ENCODE data around the gene YY1. TPM values are rescaled to one million over a fixed set of nuclear protein-coding genes. Genes with fewer than 3 reads are reported as not detected.

Gene YY1
- total and polyA plus RNA-seq, 4 experiments from 2014 or later = 8.9 to 90.3 (median 54.5) TPM

DNA sequence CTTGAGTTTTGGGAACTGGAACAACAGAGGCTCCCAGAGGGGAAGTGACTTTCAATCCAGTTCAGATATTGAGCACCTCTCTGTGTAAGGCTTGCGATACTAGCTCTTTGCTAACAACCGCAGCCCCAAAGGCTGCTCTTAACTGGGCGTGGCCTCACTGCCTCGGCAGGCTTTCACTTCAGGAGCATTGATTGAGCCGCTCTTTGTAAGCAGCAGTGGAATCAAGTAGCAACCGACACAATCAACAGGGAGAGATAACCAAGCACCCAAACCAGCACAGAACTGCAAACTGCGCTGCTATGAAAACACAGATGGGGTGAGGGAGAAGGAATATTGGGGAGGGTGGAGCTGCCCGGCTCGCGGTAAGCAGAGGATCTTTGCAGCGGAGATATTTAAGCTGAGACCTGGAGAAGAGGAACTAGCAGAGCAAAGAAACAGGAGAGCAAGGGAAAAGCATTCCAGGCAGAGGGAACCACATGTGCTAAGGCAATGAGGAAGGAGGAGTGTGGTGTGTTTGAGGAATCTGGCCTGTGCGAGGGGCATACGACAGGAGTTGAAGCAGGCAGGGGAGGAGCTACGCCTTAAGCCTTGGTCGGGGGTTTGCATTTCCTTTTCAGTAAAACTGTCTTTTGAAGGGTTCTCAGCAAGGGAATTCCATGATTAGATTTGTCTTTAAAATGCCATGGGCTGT is 17.3 kb upstream of the YY1 start:
- no peaks in the 10 kb centered on the region for H3K27me3 ChIP-seq (ENCODE audit: insufficient read depth, low read length)
- no peaks in the 10 kb centered on the region for H3K9me3 Mint-ChIP-seq
- intact Hi-C loops (cut with micrococcal nuclease) = loop anchor here (1.0 kb wide), 2 partner anchors 16 to 28 kb away; no protein-coding TSS in a partner anchor
- H3K9me3 ChIP-seq (ENCODE audit: control insufficient read depth in 1 of 2, low read length in 2 of 2) = no peaks in the 10 kb centered on the region
- ChIA-PET CTCF (ENCODE audit: partially characterized antibody) (interaction anchor here (0.8 to 7.4 kb wide), 10 partner anchors 9 to 239 kb away, joined by 3 to 94 read pairs (median 6); partner anchors contain the start of gene YY1), POLR2A (ENCODE audit: partially characterized antibody) (interaction anchor here (0.6 to 12.2 kb wide), 18 partner anchors 8 to 325 kb away, joined by 3 to 306 read pairs (median 6); partner anchors contain the start of genes EVL and YY1)
- DNase-seq = peak; percentile 67 to 81 (median 76)
- H3K27ac Mint-ChIP-seq = no peak overlapping the region
- H3K27ac ChIP-seq (ENCODE audit: low read depth, low read length) = peak overlapping the region; percentile 76
- H3K4me3 ChIP-seq (ENCODE audit: low read length in 2 of 2) = peak overlapping the region; percentile 82 to 92
- no peaks in the 10 kb centered on the region for H3K36me3 Mint-ChIP-seq
- peaks cover 7 to 29% (median 18%) of the 10 kb centered on the region in 4 donors for H3K4me1 Mint-ChIP-seq
- peaks cover 43% of the 10 kb centered on the region for H3K4me1 ChIP-seq (ENCODE audit: insufficient read depth, low read length)
- no peaks in the 10 kb centered on the region for H3K36me3 ChIP-seq (ENCODE audit: insufficient read depth, low read length)
- no peaks in the 10 kb centered on the region for H3K27me3 Mint-ChIP-seq
- no peak overlapping the region for H3K4me3 Mint-ChIP-seq

DNA sequence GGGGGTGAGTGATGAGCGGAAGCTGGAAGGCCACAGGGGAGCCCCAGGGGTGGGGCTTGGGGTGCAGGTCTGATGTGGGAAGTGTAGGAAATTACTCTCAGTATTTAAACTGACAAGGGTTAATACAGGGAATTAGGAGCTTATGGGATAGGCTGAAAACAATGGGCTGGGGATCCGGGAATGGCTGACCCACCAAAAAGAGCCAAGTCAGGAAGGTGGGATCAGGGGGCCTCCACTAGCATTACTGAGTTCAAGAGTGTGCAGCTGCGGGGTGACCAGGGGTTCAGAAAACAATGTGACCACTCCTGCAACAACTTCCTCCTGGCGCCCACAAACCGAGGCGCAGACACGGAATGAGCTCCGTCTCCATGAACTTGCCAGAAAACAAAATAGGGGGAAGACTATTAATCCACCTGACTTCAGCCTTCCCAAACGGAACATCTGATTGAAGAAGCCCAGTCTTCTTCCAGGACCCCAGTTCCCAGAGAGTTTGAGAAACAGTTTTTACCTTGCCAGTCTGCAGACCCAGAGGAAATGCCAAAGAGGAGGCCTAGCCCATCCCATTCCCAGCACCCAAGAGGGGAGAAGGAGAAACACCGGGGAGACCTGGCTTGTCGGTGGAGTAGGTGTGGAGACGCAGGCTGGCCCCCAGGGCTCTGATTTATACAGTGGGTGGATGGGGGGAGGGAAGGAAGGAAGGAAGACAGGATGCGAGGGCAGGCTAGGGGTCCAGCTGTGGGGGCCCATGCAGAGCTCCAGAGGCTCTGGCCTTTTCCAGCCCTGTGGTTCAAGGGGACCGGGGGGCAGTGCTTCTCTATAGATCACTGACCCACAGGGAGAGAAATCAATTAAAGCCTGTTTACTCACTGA is 16.5 kb upstream of the YY1 start:
- Mint-ChIP-seq H3K36me3 (no peaks in the 10 kb centered on the region), H3K4me1 (peaks cover 7 to 28% (median 17%) of the 10 kb centered on the region in 4 donors), H3K4me3 (no peak overlapping the region), H3K9me3 (no peaks in the 10 kb centered on the region), H3K27ac (no peak overlapping the region), H3K27me3 (no peaks in the 10 kb centered on the region)
- Histone ChIP-seq H3K36me3 (ENCODE audit: insufficient read depth, low read length) (no peaks in the 10 kb centered on the region), H3K9me3 (ENCODE audit: control insufficient read depth in 1 of 2, low read length in 2 of 2) (no peaks in the 10 kb centered on the region), H3K4me1 (ENCODE audit: insufficient read depth, low read length) (peaks cover 43% of the 10 kb centered on the region), H3K27ac (ENCODE audit: low read depth, low read length) (peak overlapping the region; percentile 76), H3K27me3 (ENCODE audit: insufficient read depth, low read length) (no peaks in the 10 kb centered on the region), H3K4me3 (ENCODE audit: low read length in 2 of 2) (peak overlapping the region; percentile 82 to 92)
- no peak for DNase-seq
- intact Hi-C loops (cut with micrococcal nuclease) = no loop called here
- ChIA-PET POLR2A (ENCODE audit: partially characterized antibody) (interaction anchor here (0.6 to 12.2 kb wide), 20 partner anchors 7 to 324 kb away, joined by 3 to 306 read pairs (median 6); partner anchors contain the start of genes EVL and YY1), CTCF (ENCODE audit: partially characterized antibody) (interaction anchor here (0.9 to 7.4 kb wide), 11 partner anchors 7 to 239 kb away, joined by 3 to 94 read pairs (median 7); partner anchors contain the start of gene YY1)

DNA sequence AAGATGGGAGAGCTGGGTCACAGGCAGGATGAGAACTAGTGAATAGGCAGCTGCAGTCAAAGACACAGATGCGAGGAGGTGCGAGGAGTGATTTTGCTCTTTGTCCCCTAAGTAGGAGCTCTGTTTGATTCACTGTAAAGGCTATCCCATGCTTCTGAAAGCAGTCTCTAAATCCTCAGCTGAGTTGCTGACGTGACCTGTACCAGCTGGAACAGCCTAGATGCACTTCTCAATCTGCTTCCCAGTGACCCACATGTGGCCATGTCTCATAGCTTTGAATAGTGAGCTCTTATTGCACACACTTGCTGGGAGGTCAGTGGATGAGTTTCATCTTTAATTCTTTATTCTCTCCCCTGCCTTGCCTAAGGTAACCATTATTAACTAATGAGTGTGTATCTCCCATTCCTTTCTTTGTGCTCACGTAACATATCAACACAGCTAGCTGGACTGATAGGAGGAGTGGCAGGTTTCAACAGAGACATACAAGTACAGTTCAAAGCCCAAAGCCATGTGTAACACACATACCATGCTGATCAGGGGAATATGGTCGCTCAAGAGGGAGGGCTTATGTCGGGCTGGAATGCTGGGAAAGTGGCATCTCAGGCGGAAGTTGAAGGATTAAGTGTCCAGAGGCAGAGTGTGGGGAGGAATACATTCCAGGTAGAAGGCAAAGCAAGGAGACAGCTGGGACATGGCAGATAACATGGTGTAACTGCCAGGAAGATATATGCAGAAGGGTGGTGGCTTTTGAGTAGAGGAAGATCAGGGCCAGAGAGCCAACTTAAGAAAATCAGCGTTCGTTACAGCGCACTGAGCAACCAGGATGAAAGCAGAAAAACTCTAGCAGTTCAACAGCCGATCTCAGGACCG is 15.4 kb upstream of the YY1 start:
- H3K27me3 ChIP-seq (ENCODE audit: insufficient read depth, low read length) = no peaks in the 10 kb centered on the region
- DNase-seq = no peak
- no peaks in the 10 kb centered on the region for H3K9me3 ChIP-seq (ENCODE audit: control insufficient read depth in 1 of 2, low read length in 2 of 2)
- H3K4me3 Mint-ChIP-seq = peak overlapping the region in 1 of 8 donors; percentile 78
- intact Hi-C loops (cut with micrococcal nuclease) = loop anchor here (1.0 kb wide), 1 partner anchor 9 kb away; no protein-coding TSS in a partner anchor
- peaks cover 7 to 25% (median 15%) of the 10 kb centered on the region in 4 donors for H3K4me1 Mint-ChIP-seq
- ChIA-PET CTCF (ENCODE audit: partially characterized antibody) (interaction anchor here (1.0 to 7.4 kb wide), 7 partner anchors 8 to 167 kb away, joined by 3 to 94 read pairs (median 26); partner anchors contain the start of gene YY1), POLR2A (ENCODE audit: partially characterized antibody) (interaction anchor here (0.7 to 12.2 kb wide), 10 partner anchors 11 to 158 kb away, joined by 3 to 306 read pairs (median 10); partner anchors contain the start of genes EVL and YY1)
- no peaks in the 10 kb centered on the region for H3K36me3 ChIP-seq (ENCODE audit: insufficient read depth, low read length)
- H3K27ac Mint-ChIP-seq = no peak overlapping the region
- H3K4me1 ChIP-seq (ENCODE audit: insufficient read depth, low read length) = peaks cover 43% of the 10 kb centered on the region
- H3K27me3 Mint-ChIP-seq = no peaks in the 10 kb centered on the region
- H3K9me3 Mint-ChIP-seq = no peaks in the 10 kb centered on the region
- H3K36me3 Mint-ChIP-seq = no peaks in the 10 kb centered on the region
- H3K4me3 ChIP-seq (ENCODE audit: low read length in 2 of 2) = peak overlapping the region; percentile 18 to 64
- H3K27ac ChIP-seq (ENCODE audit: low read depth, low read length) = peak overlapping the region; percentile 76

DNA sequence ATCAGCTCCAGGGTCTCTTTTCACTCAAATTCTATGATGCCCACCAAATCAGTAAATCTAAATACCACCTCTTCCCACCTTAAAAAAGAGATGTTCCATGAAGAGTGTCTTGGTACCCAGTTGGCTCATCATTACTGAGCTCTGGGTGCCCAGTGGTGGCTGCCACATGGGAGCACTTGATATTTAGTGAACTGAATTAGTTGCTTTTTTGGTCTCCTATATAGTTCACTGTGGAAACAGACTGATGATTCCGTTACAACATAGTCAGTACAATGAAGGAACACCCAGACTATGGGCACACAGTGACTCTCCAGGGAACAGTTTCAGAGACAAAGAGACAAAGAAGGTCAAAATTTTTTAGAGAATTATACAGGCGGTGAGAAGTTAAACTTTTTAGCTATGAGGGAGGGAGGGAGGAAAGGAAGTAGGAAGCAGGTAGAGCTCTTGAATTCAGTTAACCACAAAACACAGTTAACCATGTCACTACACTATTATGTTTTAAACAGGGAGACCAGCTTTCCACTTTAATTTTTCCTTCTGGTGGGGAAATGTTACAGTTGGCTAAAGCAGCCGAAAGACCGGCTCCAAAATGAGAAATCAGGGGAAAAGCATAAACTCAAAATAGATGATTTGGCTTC is 14.6 kb upstream of the YY1 start:
- peak in 3 of 5 donors; percentile 20 to 25 (median 22) for DNase-seq
- CTCF ChIA-PET (ENCODE audit: partially characterized antibody) = interaction anchor here (1.0 to 7.4 kb wide), 8 partner anchors 9 to 168 kb away, joined by 3 to 94 read pairs (median 15); partner anchors contain the start of gene YY1
- peaks cover 7 to 28% (median 19%) of the 10 kb centered on the region in 4 donors for H3K4me1 Mint-ChIP-seq
- Histone ChIP-seq H3K27ac (ENCODE audit: low read depth, low read length) (peak overlapping the region; percentile 76), H3K4me3 (ENCODE audit: low read length in 2 of 2) (peak overlapping the region; percentile 18 to 64), H3K36me3 (ENCODE audit: insufficient read depth, low read length) (no peaks in the 10 kb centered on the region), H3K9me3 (ENCODE audit: control insufficient read depth in 1 of 2, low read length in 2 of 2) (no peaks in the 10 kb centered on the region), H3K4me1 (ENCODE audit: insufficient read depth, low read length) (peaks cover 43% of the 10 kb centered on the region), H3K27me3 (ENCODE audit: insufficient read depth, low read length) (no peaks in the 10 kb centered on the region)
- H3K9me3 Mint-ChIP-seq = no peaks in the 10 kb centered on the region
- peaks cover under 1 to 2% of the 10 kb centered on the region in 2 donors for H3K36me3 Mint-ChIP-seq
- intact Hi-C loops (cut with micrococcal nuclease) = loop anchor here (1.0 kb wide), 1 partner anchor 10 kb away; no protein-coding TSS in a partner anchor
- POLR2A ChIA-PET (ENCODE audit: partially characterized antibody) = interaction anchor here (0.7 to 12.2 kb wide), 10 partner anchors 12 to 158 kb away, joined by 3 to 306 read pairs (median 10); partner anchors contain the start of genes EVL and YY1
- peak overlapping the region in 1 of 8 donors; percentile 78 for H3K4me3 Mint-ChIP-seq
- no peak overlapping the region for H3K27ac Mint-ChIP-seq
- H3K27me3 Mint-ChIP-seq = no peaks in the 10 kb centered on the region

DNA sequence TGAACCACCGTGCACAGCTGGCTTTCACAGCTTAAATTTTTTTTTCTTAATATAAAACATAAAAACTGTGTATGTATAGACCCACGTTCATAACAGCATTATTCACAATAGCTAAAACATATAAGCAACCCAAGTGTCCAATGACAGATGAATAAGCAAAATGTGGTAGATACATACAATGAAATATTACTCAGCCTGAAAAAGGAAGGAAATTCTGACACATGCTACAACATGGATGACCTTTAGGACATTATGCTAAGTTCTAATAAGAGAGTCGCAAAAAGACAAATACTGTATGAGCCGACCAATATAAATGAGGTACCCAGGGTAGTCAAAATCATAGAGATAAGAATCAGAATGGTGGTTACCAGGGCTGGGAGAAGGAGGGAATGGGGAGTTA is 13.8 kb upstream of the YY1 start:
- Histone ChIP-seq H3K27ac (ENCODE audit: low read depth, low read length) (no peak overlapping the region), H3K4me1 (ENCODE audit: insufficient read depth, low read length) (peaks cover 43% of the 10 kb centered on the region), H3K27me3 (ENCODE audit: insufficient read depth, low read length) (no peaks in the 10 kb centered on the region), H3K36me3 (ENCODE audit: insufficient read depth, low read length) (no peaks in the 10 kb centered on the region), H3K4me3 (ENCODE audit: low read length in 2 of 2) (peak overlapping the region in 1 of 2 donors; percentile 18), H3K9me3 (ENCODE audit: control insufficient read depth in 1 of 2, low read length in 2 of 2) (no peaks in the 10 kb centered on the region)
- Mint-ChIP-seq H3K4me3 (peak overlapping the region in 7 of 8 donors; percentile 8 to 57 (median 34)), H3K4me1 (peaks cover 9 to 30% (median 25%) of the 10 kb centered on the region in 4 donors), H3K9me3 (no peaks in the 10 kb centered on the region), H3K27me3 (no peaks in the 10 kb centered on the region), H3K36me3 (peaks cover 3 to 7% of the 10 kb centered on the region in 2 donors), H3K27ac (peak overlapping the region in 6 of 7 donors; percentile 24 to 79 (median 50))
- CTCF ChIA-PET (ENCODE audit: partially characterized antibody) = interaction anchor here (1.0 to 7.4 kb wide), 6 partner anchors 10 to 157 kb away, joined by 3 to 94 read pairs (median 50); partner anchors contain the start of gene YY1
- DNase-seq = no peak
- intact Hi-C loops (cut with micrococcal nuclease) = no loop called here
- POLR2A ChIA-PET (ENCODE audit: partially characterized antibody) = interaction anchor here (0.7 to 12.2 kb wide), 6 partner anchors 11 to 159 kb away, joined by 3 to 306 read pairs (median 42); partner anchors contain the start of genes EVL and YY1

Data from CD4-positive, alpha-beta memory T cell (primary cell).